ENCODE data around the gene TSPOAP1.

TSPOAP1 gene

GRCh38 chr17:58277802-58278595 is 50.6 kb downstream of the TSPOAP1 start:
- no peak for DNase-seq (ENCODE audit: low read depth)

- DNase-seq (ENCODE audit: low read depth) = no peak
These were observed 51.3 kb downstream of the TSPOAP1 start for GRCh38 chr17:58277107-58277801.

GRCh38 chr17:58276423-58276822 is 52.2 kb downstream of the TSPOAP1 start:
- no peak for DNase-seq (ENCODE audit: low read depth)

- no peak for DNase-seq (ENCODE audit: low read depth)
These were observed 53.2 kb downstream of the TSPOAP1 start for GRCh38 chr17:58275417-58275816.

- no peak for DNase-seq (ENCODE audit: low read depth)
These were observed 55.0 kb downstream of the TSPOAP1 start for GRCh38 chr17:58273453-58274104.

- DNase-seq (ENCODE audit: low read depth) = no peak
These were observed 56.0 kb downstream of the TSPOAP1 start for GRCh38 chr17:58272367-58273280.

GRCh38 chr17:58271216-58271931 is 57.2 kb downstream of the TSPOAP1 start:
- DNase-seq (ENCODE audit: low read depth) = no peak

GRCh38 chr17:58270476-58271215 is 57.9 kb downstream of the TSPOAP1 start:
- no peak for DNase-seq (ENCODE audit: low read depth)

GRCh38 chr17:58269557-58270291 is 58.9 kb downstream of the TSPOAP1 start:
- no peak for DNase-seq (ENCODE audit: low read depth)

- DNase-seq (ENCODE audit: low read depth) = no peak
These were observed 59.6 kb downstream of the TSPOAP1 start for GRCh38 chr17:58268774-58269556.

GRCh38 chr17:58268326-58268725 is 60.3 kb downstream of the TSPOAP1 start:
- DNase-seq (ENCODE audit: low read depth) = no peak

GRCh38 chr17:58267347-58268324 is 61.0 kb downstream of the TSPOAP1 start:
- no peak for DNase-seq (ENCODE audit: low read depth)

- DNase-seq (ENCODE audit: low read depth) = no peak
These were observed 62.4 kb downstream of the TSPOAP1 start for GRCh38 chr17:58265902-58266875.

GRCh38 chr17:58265271-58265670 is 63.3 kb downstream of the TSPOAP1 start:
- DNase-seq (ENCODE audit: low read depth) = no peak

- no peak for DNase-seq (ENCODE audit: low read depth)
These were observed 64.0 kb downstream of the TSPOAP1 start for GRCh38 chr17:58264407-58265103.

GRCh38 chr17:58263773-58264172 is 64.8 kb downstream of the TSPOAP1 start:
- no peak for DNase-seq (ENCODE audit: low read depth)

Data from stimulated activated CD8-positive, alpha-beta memory T cell treated with anti-CD3 and anti-CD28 coated beads, Interleukin-12 subunit alpha, Interleukin-12 subunit beta, amount 100 ng/mL, for 1 hour (primary cell).